ENCODE data around the gene LRRC46. TPM values are rescaled to one million over a fixed set of nuclear protein-coding genes. Genes with fewer than 3 reads are reported as not detected.

Gene LRRC46
- total and polyA plus RNA-seq, 2 experiments from 2014 or later = 0.95 TPM; not detected in 1

GRCh38 chr17:47866941-47867340 is 35.5 kb downstream of the LRRC46 start:
- no peak overlapping the region for H2AFZ ChIP-seq
- no peak for TF ChIP-seq EZH2 (IDR thresholded peaks at IDR 0.05; ENCODE audit: insufficient read depth, poor library complexity, severe bottlenecking)
- in situ Hi-C loops (cut with MboI) = no loop called here
- no peaks in the 10 kb centered on the region for H3K36me3 ChIP-seq (ENCODE audit: low read depth)
- no peak for DNase-seq
- no peaks in the 10 kb centered on the region for H3K79me2 ChIP-seq (ENCODE audit: insufficient read depth)
- no peak overlapping the region for H3K4me2 ChIP-seq (ENCODE audit: unreplicated experiment)
- no peaks in the 10 kb centered on the region for H3K9me2 ChIP-seq (ENCODE audit: insufficient read depth)
- H3K27me3 ChIP-seq (replicated peaks; ENCODE audit: insufficient read depth) = peaks cover 17% of the 10 kb centered on the region
- no peak overlapping the region for H3K9ac ChIP-seq
- no peaks in the 10 kb centered on the region for H4K20me1 ChIP-seq (ENCODE audit: insufficient read depth)
- WGBS, 2 experiments (ENCODE audit: low coverage in 1 of 2, low lambda C conversion rate in 2 of 2, missing lambda C conversion rate in 2 of 2) = 42 to 46% methylated on average over 19 to 20 of the region's 20 CpGs
- no peak overlapping the region for H3K4me3 ChIP-seq
- H3K4me1 ChIP-seq (ENCODE audit: insufficient read depth) = peaks cover 16% of the 10 kb centered on the region
- no peaks in the 10 kb centered on the region for H3F3A ChIP-seq (ENCODE audit: insufficient read depth)
- no peaks in the 10 kb centered on the region for H3K9me3 ChIP-seq (ENCODE audit: low read depth)
- H3K27ac ChIP-seq = no peak overlapping the region

- Histone ChIP-seq H2AFZ (no peak overlapping the region), H3K79me2 (ENCODE audit: insufficient read depth) (no peaks in the 10 kb centered on the region), H3K4me1 (ENCODE audit: insufficient read depth) (peaks cover 17% of the 10 kb centered on the region), H3K4me2 (ENCODE audit: unreplicated experiment) (no peak overlapping the region), H3F3A (ENCODE audit: insufficient read depth) (no peaks in the 10 kb centered on the region), H3K27ac (no peak overlapping the region), H3K9me3 (ENCODE audit: low read depth) (no peaks in the 10 kb centered on the region), H3K4me3 (no peak overlapping the region), H3K36me3 (ENCODE audit: low read depth) (no peaks in the 10 kb centered on the region), H3K27me3 (replicated peaks; ENCODE audit: insufficient read depth) (peaks cover 23% of the 10 kb centered on the region), H3K9me2 (ENCODE audit: insufficient read depth) (no peaks in the 10 kb centered on the region), H3K9ac (no peak overlapping the region), H4K20me1 (ENCODE audit: insufficient read depth) (no peaks in the 10 kb centered on the region)
- no peak for DNase-seq
- in situ Hi-C loops (cut with MboI) = no loop called here
- TF ChIP-seq EZH2phosphoT487 (IDR thresholded peaks at IDR 0.05; ENCODE audit: insufficient read depth, low read depth) = no peak
- TF ChIP-seq EZH2 (IDR thresholded peaks at IDR 0.05; ENCODE audit: insufficient read depth, poor library complexity, severe bottlenecking) = no peak
- WGBS, 2 experiments (ENCODE audit: low coverage in 1 of 2, low lambda C conversion rate in 2 of 2, missing lambda C conversion rate in 2 of 2) = 74 to 77% methylated on average over 11 of the region's 11 CpGs
Measured at GRCh38 chr17:47867813-47868533, 36.5 kb downstream of the LRRC46 start.

DNA sequence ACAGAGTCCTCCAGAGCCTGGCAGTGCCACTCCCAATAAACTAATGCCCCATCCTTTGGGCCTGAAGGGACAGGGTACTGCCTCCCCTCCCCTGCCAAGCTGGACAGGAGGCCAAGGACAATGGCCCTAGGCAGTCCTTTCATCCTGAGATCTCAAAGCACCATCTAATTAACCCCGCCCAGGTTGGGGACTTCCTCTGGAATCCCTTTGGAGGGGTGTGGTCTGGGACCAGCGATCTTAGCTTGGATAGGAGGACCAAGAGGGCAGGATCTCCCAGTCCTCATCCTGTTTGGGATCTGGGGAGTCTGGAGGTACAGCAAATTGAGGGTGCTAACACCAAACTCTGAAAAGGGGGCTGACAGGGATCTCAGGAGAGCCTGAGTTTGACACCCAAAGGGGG is 37.6 kb downstream of the LRRC46 start:
- in situ Hi-C loops (cut with MboI) = no loop called here
- H3K9me2 ChIP-seq (ENCODE audit: insufficient read depth) = no peaks in the 10 kb centered on the region
- TF ChIP-seq EZH2 (IDR thresholded peaks at IDR 0.05; ENCODE audit: insufficient read depth, poor library complexity, severe bottlenecking) (no peak), EZH2phosphoT487 (IDR thresholded peaks at IDR 0.05; ENCODE audit: insufficient read depth, low read depth) (no peak)
- DNase-seq = no peak
- no peak overlapping the region for H3K4me2 ChIP-seq (ENCODE audit: unreplicated experiment)
- peaks cover 26% of the 10 kb centered on the region for H3K27me3 ChIP-seq (replicated peaks; ENCODE audit: insufficient read depth)
- no peaks in the 10 kb centered on the region for H4K20me1 ChIP-seq (ENCODE audit: insufficient read depth)
- peaks cover 13% of the 10 kb centered on the region for H3K4me1 ChIP-seq (ENCODE audit: insufficient read depth)
- H3K79me2 ChIP-seq (ENCODE audit: insufficient read depth) = no peaks in the 10 kb centered on the region
- WGBS, 2 experiments (ENCODE audit: low coverage in 1 of 2, low lambda C conversion rate in 2 of 2, missing lambda C conversion rate in 2 of 2) = 49 to 58% methylated on average over 2 of the region's 2 CpGs
- H3K9ac ChIP-seq = no peak overlapping the region
- no peaks in the 10 kb centered on the region for H3K9me3 ChIP-seq (ENCODE audit: low read depth)
- no peak overlapping the region for H3K4me3 ChIP-seq
- no peaks in the 10 kb centered on the region for H3K36me3 ChIP-seq (ENCODE audit: low read depth)
- H2AFZ ChIP-seq = no peak overlapping the region
- H3F3A ChIP-seq (ENCODE audit: insufficient read depth) = no peaks in the 10 kb centered on the region
- H3K27ac ChIP-seq = no peak overlapping the region

DNA sequence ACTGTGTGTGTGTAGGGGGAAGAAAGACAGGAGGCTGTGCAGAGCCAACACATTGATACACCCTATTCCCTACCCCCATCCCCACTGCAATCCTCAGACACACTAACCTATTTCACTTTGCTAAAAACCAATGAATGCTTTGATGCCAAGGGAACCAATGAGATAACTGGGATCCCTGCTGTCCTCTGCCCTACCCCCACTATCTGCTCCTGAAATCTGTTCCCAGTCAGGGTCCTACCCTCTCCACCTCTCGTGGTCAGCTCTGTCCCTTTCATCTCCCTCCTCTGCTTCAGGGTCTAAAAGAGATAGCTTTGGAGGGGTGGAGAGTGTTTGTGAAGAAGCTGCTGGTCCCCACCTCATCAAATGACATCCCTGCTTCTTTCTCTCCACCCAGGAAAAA is 38.6 kb downstream of the LRRC46 start:
- DNase-seq = no peak

More for the DNA sequence above, 38.6 kb downstream of the LRRC46 start:
- TF ChIP-seq EZH2 (IDR thresholded peaks at IDR 0.05; ENCODE audit: insufficient read depth, poor library complexity, severe bottlenecking) = no peak
- TF ChIP-seq EZH2phosphoT487 (IDR thresholded peaks at IDR 0.05; ENCODE audit: insufficient read depth, low read depth) = no peak
- no peaks in the 10 kb centered on the region for H4K20me1 ChIP-seq (ENCODE audit: insufficient read depth)
- no peak overlapping the region for H3K9ac ChIP-seq
- in situ Hi-C loops (cut with MboI) = no loop called here
- H3K9me3 ChIP-seq (ENCODE audit: low read depth) = no peaks in the 10 kb centered on the region
- H3K79me2 ChIP-seq (ENCODE audit: insufficient read depth) = no peaks in the 10 kb centered on the region
- H3K4me3 ChIP-seq = no peak overlapping the region
- H3K9me2 ChIP-seq (ENCODE audit: insufficient read depth) = no peaks in the 10 kb centered on the region
- 0 to 13% methylated on average over 1 of the region's 1 CpG for WGBS, 2 experiments (ENCODE audit: low coverage in 1 of 2, low lambda C conversion rate in 2 of 2, missing lambda C conversion rate in 2 of 2)
- no peak overlapping the region for H3K27ac ChIP-seq
- H3K4me2 ChIP-seq (ENCODE audit: unreplicated experiment) = no peak overlapping the region
- 0 out of 2 replicates have a peak, but pooled peaks cover 7% of the 10 kb centered on the region for H3K4me1 ChIP-seq (ENCODE audit: insufficient read depth)
- no peaks in the 10 kb centered on the region for H3F3A ChIP-seq (ENCODE audit: insufficient read depth)
- peaks cover 26% of the 10 kb centered on the region for H3K27me3 ChIP-seq (replicated peaks; ENCODE audit: insufficient read depth)
- H3K36me3 ChIP-seq (ENCODE audit: low read depth) = no peaks in the 10 kb centered on the region
- no peak overlapping the region for H2AFZ ChIP-seq
